ENCODE measurements around the gene PPAN.

DNA sequence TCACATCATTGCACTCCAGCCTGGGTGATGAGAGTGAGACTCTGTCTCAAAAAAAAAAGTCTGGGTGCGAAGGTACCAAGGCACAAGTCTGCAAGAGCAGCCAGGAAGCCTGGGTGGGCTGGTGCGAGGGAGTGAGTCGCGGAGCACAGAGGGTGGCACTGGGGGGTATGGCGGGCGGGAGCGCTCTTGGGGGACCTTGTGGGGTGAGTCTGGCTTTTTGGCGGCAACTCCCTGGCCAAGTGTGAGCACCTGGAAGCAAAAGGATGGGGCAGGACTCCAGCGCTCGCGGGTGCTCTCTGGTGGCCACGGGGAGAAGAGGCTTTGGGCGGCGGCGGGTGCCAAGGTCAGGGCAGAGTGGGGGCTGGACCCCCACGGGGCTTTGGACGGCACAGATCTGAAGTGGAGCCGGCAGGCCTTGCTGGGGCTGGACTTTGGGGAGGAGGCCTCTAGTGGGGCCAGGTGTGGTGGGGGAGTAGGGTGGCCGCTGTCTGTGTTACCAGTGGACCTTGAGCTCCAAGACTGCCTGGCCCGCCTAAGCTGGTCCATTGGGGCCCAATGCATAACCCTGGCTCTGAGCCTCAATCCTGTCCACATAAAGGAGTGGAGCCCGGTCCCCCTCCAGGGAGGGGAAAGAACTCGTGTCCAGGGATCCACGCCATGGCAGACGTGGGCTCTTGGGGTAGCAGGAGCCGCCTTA, 6.9 kb downstream of the PPAN start:
- TF ChIP-seq, protein P1, sequence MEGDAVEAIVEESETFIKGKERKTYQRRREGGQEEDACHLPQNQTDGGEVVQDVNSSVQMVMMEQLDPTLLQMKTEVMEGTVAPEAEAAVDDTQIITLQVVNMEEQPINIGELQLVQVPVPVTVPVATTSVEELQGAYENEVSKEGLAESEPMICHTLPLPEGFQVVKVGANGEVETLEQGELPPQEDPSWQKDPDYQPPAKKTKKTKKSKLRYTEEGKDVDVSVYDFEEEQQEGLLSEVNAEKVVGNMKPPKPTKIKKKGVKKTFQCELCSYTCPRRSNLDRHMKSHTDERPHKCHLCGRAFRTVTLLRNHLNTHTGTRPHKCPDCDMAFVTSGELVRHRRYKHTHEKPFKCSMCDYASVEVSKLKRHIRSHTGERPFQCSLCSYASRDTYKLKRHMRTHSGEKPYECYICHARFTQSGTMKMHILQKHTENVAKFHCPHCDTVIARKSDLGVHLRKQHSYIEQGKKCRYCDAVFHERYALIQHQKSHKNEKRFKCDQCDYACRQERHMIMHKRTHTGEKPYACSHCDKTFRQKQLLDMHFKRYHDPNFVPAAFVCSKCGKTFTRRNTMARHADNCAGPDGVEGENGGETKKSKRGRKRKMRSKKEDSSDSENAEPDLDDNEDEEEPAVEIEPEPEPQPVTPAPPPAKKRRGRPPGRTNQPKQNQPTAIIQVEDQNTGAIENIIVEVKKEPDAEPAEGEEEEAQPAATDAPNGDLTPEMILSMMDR (IDR thresholded peaks at IDR 0.05; ENCODE audit: low read depth, low read length) = peak; percentile 85
- no peak for TF ChIP-seq EZH2phosphoT487 (IDR thresholded peaks at IDR 0.05; ENCODE audit: low read depth)

Data from OCI-LY3 (cell line).